ENCODE measurements around the gene AADACL2. TPM values are rescaled to one million over a fixed set of nuclear protein-coding genes. Genes with fewer than 3 reads are reported as not detected.
"Not testable (repeated sequence)": the region's sequence is repeated elsewhere in the genome, so short reads cannot be mapped to it uniquely, and the experiment has no call there.

The AADACL2 gene
- total RNA-seq, 2 experiments from 2014 or later: not detected

GRCh38 chr3:151761581-151761980 is 27.9 kb downstream of the AADACL2 start:
- intact Hi-C loops (cut with micrococcal nuclease; ENCODE audit: unreplicated experiment): no loop called here
- Histone ChIP-seq H3K9me2 (ENCODE audit: insufficient read depth, low read length) (no peaks in the 10 kb centered on the region), H2AFZ (ENCODE audit: low read length) (no peak overlapping the region), H3K9me3 (ENCODE audit: low read length) (no peaks in the 10 kb centered on the region), H3K4me2 (ENCODE audit: low read length) (no peak overlapping the region), H3K36me3 (ENCODE audit: insufficient read depth, low read length) (no peaks in the 10 kb centered on the region), H3K4me1 (ENCODE audit: insufficient read depth, low read length, poor library complexity, severe bottlenecking) (no peaks in the 10 kb centered on the region), H3K79me2 (ENCODE audit: insufficient read depth, low read depth, low read length) (no peaks in the 10 kb centered on the region), H4K20me1 (ENCODE audit: insufficient read depth, low read length) (no peaks in the 10 kb centered on the region), H3K27ac (ENCODE audit: low read depth, low read length, poor library complexity, severe bottlenecking) (no peak overlapping the region), H3K4me3 (ENCODE audit: low read depth, low read length, poor library complexity, severe bottlenecking) (no peak overlapping the region)
- POLR2A ChIA-PET: interaction anchor here (0.6 to 0.7 kb wide), 2 partner anchors 76 to 757 kb away, joined by 3 read pairs; no protein-coding TSS in a partner anchor
- no peak for DNase-seq (ENCODE audit: low spot score)
- no TSS peak for BruUV-seq (replicated peaks)
- no peak for TF ChIP-seq CTCF (conservative IDR thresholded peaks at IDR 0.05; ENCODE audit: low read length)
- no peak for TF ChIP-seq EZH2phosphoT487 (IDR thresholded peaks at IDR 0.05; ENCODE audit: borderline replicate concordance, low read depth, low read length)
- CTCF ChIA-PET (ENCODE audit: unreplicated experiment): no interaction called here

GRCh38 chr3:151764699-151765098 is 31.0 kb downstream of the AADACL2 start:
- H3K79me2 ChIP-seq (ENCODE audit: insufficient read depth, low read depth, low read length); H3K9me3 ChIP-seq (ENCODE audit: low read length); H3K9me2 ChIP-seq (ENCODE audit: insufficient read depth, low read length); DNase-seq (ENCODE audit: low spot score); intact Hi-C loops (cut with micrococcal nuclease; ENCODE audit: unreplicated experiment); POLR2A ChIA-PET; H3K4me3 ChIP-seq (ENCODE audit: low read depth, low read length, poor library complexity, severe bottlenecking); BruUV-seq (replicated peaks); CTCF ChIA-PET (ENCODE audit: unreplicated experiment); H3K27ac ChIP-seq (ENCODE audit: low read depth, low read length, poor library complexity, severe bottlenecking); H3K36me3 ChIP-seq (ENCODE audit: insufficient read depth, low read length); H4K20me1 ChIP-seq (ENCODE audit: insufficient read depth, low read length); H3K4me2 ChIP-seq (ENCODE audit: low read length); H2AFZ ChIP-seq (ENCODE audit: low read length); H3K4me1 ChIP-seq (ENCODE audit: insufficient read depth, low read length, poor library complexity, severe bottlenecking): not testable (repeated sequence)

GRCh38 chr3:151765685-151766084 is 32.0 kb downstream of the AADACL2 start:
- H3K9me2 ChIP-seq (ENCODE audit: insufficient read depth, low read length): no peaks in the 10 kb centered on the region
- DNase-seq (ENCODE audit: low spot score): no peak
- H3K4me2 ChIP-seq (ENCODE audit: low read length): no peak overlapping the region
- no peaks in the 10 kb centered on the region for H3K4me1 ChIP-seq (ENCODE audit: insufficient read depth, low read length, poor library complexity, severe bottlenecking)
- CTCF ChIA-PET (ENCODE audit: unreplicated experiment): no interaction called here
- no peaks in the 10 kb centered on the region for H3K36me3 ChIP-seq (ENCODE audit: insufficient read depth, low read length)
- no peak overlapping the region for H2AFZ ChIP-seq (ENCODE audit: low read length)
- no peak overlapping the region for H3K27ac ChIP-seq (ENCODE audit: low read depth, low read length, poor library complexity, severe bottlenecking)
- no peak overlapping the region for H3K4me3 ChIP-seq (ENCODE audit: low read depth, low read length, poor library complexity, severe bottlenecking)
- no TSS peak for BruUV-seq (replicated peaks)
- POLR2A ChIA-PET: interaction anchor here (0.7 kb wide), 1 partner anchor 66 kb away, joined by 4 read pairs; no protein-coding TSS in a partner anchor
- H4K20me1 ChIP-seq (ENCODE audit: insufficient read depth, low read length): no peaks in the 10 kb centered on the region
- intact Hi-C loops (cut with micrococcal nuclease; ENCODE audit: unreplicated experiment): no loop called here
- TF ChIP-seq CTCF (conservative IDR thresholded peaks at IDR 0.05; ENCODE audit: low read length) (no peak), EZH2phosphoT487 (IDR thresholded peaks at IDR 0.05; ENCODE audit: borderline replicate concordance, low read depth, low read length) (no peak)
- no peaks in the 10 kb centered on the region for H3K79me2 ChIP-seq (ENCODE audit: insufficient read depth, low read depth, low read length)
- no peaks in the 10 kb centered on the region for H3K9me3 ChIP-seq (ENCODE audit: low read length)
